Erythroblast (primary cell): Measurements from ENCODE around the gene PRMT7.

Experiments used
- GATA1 ChIP-seq: IDR thresholded peaks from 2 replicates; pipeline ENCODE4 v1.6.1; 2011; ENCODE audit warnings: low read depth, mild to moderate bottlenecking, control low read depth, low read length, moderate library complexity
- POLR2A ChIP-seq: IDR thresholded peaks from 2 replicates; pipeline ENCODE4 v1.6.1; 2011; ENCODE audit warnings: mild to moderate bottlenecking, low read length

DNA sequence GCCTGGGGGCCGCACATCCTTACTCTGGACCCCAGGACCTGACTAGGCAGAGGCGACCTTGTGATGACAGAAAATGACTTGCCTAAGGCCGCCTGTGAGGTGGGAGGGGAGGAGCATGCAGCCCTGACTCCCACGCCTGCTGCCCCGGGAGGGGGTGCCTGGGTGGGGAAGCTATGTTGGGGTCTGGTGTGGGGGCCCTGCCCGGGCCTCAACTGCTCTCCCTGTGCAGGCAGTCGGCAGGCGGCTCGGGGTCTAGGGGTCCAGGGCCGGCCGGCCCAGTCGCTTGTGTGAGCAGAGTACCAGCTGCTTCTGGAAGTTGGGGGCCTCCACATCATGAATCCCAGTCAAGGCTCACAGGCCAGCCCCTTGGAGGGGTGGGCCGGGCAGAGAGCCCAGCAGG is 48.1 kb downstream of the PRMT7 start:
- TF ChIP-seq POLR2A (no peak), GATA1 (no peak)
